Activated T-cell treated with anti-CD3 and anti-CD28 coated beads, Interleukin-2, amount 50 U/mL, for 72 hours (primary cell): ENCODE data around the gene GIPC1. TPM values are rescaled to one million over a fixed set of nuclear protein-coding genes. Genes with fewer than 3 reads are reported as not detected.
"Not testable (repeated sequence)": the region's sequence is repeated elsewhere in the genome, so short reads cannot be mapped to it uniquely, and the experiment has no call there.

Experiments
- ATAC-seq, 2 donors: fragments of 150-1000 bp; cut with Tn5 transposase; replicated peaks in 1 of 2; 2 replicates each; pipeline ENCODE4 v1.10.0; 2021; ENCODE audit warnings: moderate library complexity in 2 of 2, mild to moderate bottlenecking in 1 of 2
- DNase-seq, 2 donors: peaks; one replicate each; pipeline ENCODE4 v3.0.0; 2021 to 2022; ENCODE audit warnings: mixed read lengths in 1 of 2
- H3K27ac Mint-ChIP-seq: one replicate; pipeline ENCODE4 v1.8.0; 2022; ENCODE audit warnings: mild to moderate bottlenecking, moderate library complexity, mixed read lengths
- H3K27me3 Mint-ChIP-seq: one replicate; pipeline ENCODE4 v1.8.0; 2022; ENCODE audit warnings: low read depth, mixed read lengths
- H3K36me3 Mint-ChIP-seq, 2 donors: one replicate each; pipeline ENCODE4 v1.8.0; 2022; ENCODE audit warnings: mixed read lengths in 2 of 2, mild to moderate bottlenecking in 1 of 2; ENCODE audit not compliant: insufficient read depth in 2 of 2
- H3K4me1 Mint-ChIP-seq: one replicate; pipeline ENCODE4 v1.8.0; 2022; ENCODE audit warnings: low read depth, mixed read lengths
- H3K4me3 Mint-ChIP-seq, 2 donors: one replicate each; pipeline ENCODE4 v1.8.0; 2022; ENCODE audit warnings: mild to moderate bottlenecking in 2 of 2, mixed read lengths in 2 of 2, moderate library complexity in 2 of 2
- H3K9me3 Mint-ChIP-seq, 2 donors: one replicate each; pipeline ENCODE4 v1.8.0; 2022; ENCODE audit warnings: mixed read lengths in 2 of 2
- total RNA-seq, 2 donors: library from RNA; stranded (reverse); gene quantifications; one replicate each; pipeline ENCODE4 v1.2.3, GENCODE V29; 2022

Gene GIPC1
- total RNA-seq, 2 donors from 2014 or later, result 24.1 to 28.6 TPM

GRCh38 chr19:14467816-14468215 is 28.1 kb downstream of the GIPC1 start:
- no peak for DNase-seq
- Mint-ChIP-seq H3K9me3 (no peaks in the 10 kb centered on the region), H3K27me3 (peaks cover 3% of the 10 kb centered on the region), H3K4me3 (no peak overlapping the region), H3K27ac (no peak overlapping the region), H3K36me3 (peaks cover 2 to 11% of the 10 kb centered on the region in 2 donors), H3K4me1 (peaks cover 5% of the 10 kb centered on the region)
- ATAC-seq, result no peak

- Mint-ChIP-seq H3K36me3 (peaks cover 2 to 13% of the 10 kb centered on the region in 2 donors), H3K9me3 (no peaks in the 10 kb centered on the region), H3K4me1 (peaks cover 1% of the 10 kb centered on the region), H3K4me3 (no peak overlapping the region), H3K27me3 (no peaks in the 10 kb centered on the region), H3K27ac (no peak overlapping the region)
- DNase-seq (no peak), ATAC-seq (no peak)
Measured at GRCh38 chr19:14467391-14467790, 28.5 kb downstream of the GIPC1 start.

GRCh38 chr19:14463747-14464146 is 32.2 kb downstream of the GIPC1 start:
- Mint-ChIP-seq H3K4me3 (no peak overlapping the region), H3K36me3 (peaks cover 6 to 21% of the 10 kb centered on the region in 2 donors), H3K27me3 (no peaks in the 10 kb centered on the region), H3K27ac (no peak overlapping the region), H3K9me3 (no peaks in the 10 kb centered on the region), H3K4me1 (no peaks in the 10 kb centered on the region)
- ATAC-seq (no peak), DNase-seq (no peak)

DNA sequence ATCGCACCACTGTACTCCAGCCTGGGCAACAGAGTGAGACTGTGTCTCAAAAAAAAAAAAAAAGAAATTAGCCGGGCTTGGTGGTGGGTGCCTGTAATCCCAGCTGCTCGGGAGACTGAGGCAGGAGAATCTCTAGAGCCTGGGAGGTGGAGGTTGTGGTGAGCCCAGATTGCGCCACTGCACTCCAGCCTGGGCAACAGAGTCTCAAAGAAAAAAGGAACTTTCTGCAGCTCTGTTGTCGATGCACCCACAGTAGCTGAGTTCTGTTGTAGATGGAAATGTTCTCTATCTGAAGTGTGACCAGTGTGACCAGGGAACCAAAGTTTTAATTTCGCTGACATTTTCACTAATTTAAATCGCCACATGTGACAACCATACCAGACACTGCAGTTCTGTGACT is 33.5 kb downstream of the GIPC1 start:
- H3K36me3 Mint-ChIP-seq, result peaks cover 6 to 19% of the 10 kb centered on the region in 2 donors
- not testable (repeated sequence) for H3K27me3 Mint-ChIP-seq, H3K4me3 Mint-ChIP-seq, DNase-seq, ATAC-seq, H3K4me1 Mint-ChIP-seq, H3K9me3 Mint-ChIP-seq, H3K27ac Mint-ChIP-seq

GRCh38 chr19:14460935-14461334 is 35.0 kb downstream of the GIPC1 start:
- peaks cover 7 to 16% of the 10 kb centered on the region in 2 donors for H3K36me3 Mint-ChIP-seq
- no peaks in the 10 kb centered on the region for H3K9me3 Mint-ChIP-seq
- H3K4me1 Mint-ChIP-seq, result no peaks in the 10 kb centered on the region
- no peaks in the 10 kb centered on the region for H3K27me3 Mint-ChIP-seq
- H3K27ac Mint-ChIP-seq, result peak overlapping the region; percentile 68
- no peak overlapping the region for H3K4me3 Mint-ChIP-seq
- no peak for ATAC-seq
- DNase-seq, result no peak

GRCh38 chr19:14459703-14460102 is 36.2 kb downstream of the GIPC1 start:
- DNase-seq (peak; percentile 25 to 56), ATAC-seq (peak; percentile 93 to 100)
- H3K27ac Mint-ChIP-seq, result no peak overlapping the region
- H3K9me3 Mint-ChIP-seq, result no peaks in the 10 kb centered on the region
- H3K4me1 Mint-ChIP-seq, result no peaks in the 10 kb centered on the region
- no peaks in the 10 kb centered on the region for H3K27me3 Mint-ChIP-seq
- no peak overlapping the region for H3K4me3 Mint-ChIP-seq
- H3K36me3 Mint-ChIP-seq, result peaks cover 8 to 19% of the 10 kb centered on the region in 2 donors

GRCh38 chr19:14452303-14452702 is 43.6 kb downstream of the GIPC1 start:
- not testable (repeated sequence) for H3K4me3 Mint-ChIP-seq, H3K27ac Mint-ChIP-seq, H3K9me3 Mint-ChIP-seq, H3K27me3 Mint-ChIP-seq, DNase-seq, H3K4me1 Mint-ChIP-seq, ATAC-seq
- H3K36me3 Mint-ChIP-seq, result peaks cover 10 to 27% of the 10 kb centered on the region in 2 donors

DNA sequence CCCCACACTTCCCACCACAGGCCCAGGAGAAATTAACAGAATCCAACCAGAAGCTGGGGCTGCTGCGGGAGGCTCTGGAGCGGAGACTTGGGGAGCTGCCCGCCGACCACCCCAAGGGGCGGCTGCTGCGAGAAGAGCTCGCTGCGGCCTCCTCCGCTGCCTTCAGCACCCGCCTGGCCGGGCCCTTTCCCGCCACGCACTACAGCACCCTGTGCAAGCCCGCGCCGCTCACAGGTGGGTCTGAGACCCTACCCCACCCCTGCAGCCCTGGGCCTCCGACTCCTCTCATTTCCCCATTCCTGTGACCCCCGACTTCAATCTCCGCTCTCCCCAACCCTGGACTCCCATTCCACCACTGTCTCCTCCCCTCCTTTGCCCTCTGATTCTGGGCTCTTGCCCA is 45.1 kb downstream of the GIPC1 start:
- ATAC-seq (no peak), DNase-seq (no peak)
- no peak overlapping the region for H3K4me3 Mint-ChIP-seq
- H3K27me3 Mint-ChIP-seq, result no peaks in the 10 kb centered on the region
- H3K27ac Mint-ChIP-seq, result no peak overlapping the region
- H3K4me1 Mint-ChIP-seq, result peaks cover 6% of the 10 kb centered on the region
- no peaks in the 10 kb centered on the region for H3K9me3 Mint-ChIP-seq
- peaks cover 12 to 33% of the 10 kb centered on the region in 2 donors for H3K36me3 Mint-ChIP-seq

- peak; percentile 74 to 79 for DNase-seq
- no peaks in the 10 kb centered on the region for H3K9me3 Mint-ChIP-seq
- H3K27ac Mint-ChIP-seq, result no peak overlapping the region
- H3K36me3 Mint-ChIP-seq, result peaks cover 11 to 32% of the 10 kb centered on the region in 2 donors
- no peaks in the 10 kb centered on the region for H3K27me3 Mint-ChIP-seq
- peaks cover 6% of the 10 kb centered on the region for H3K4me1 Mint-ChIP-seq
- no peak overlapping the region for H3K4me3 Mint-ChIP-seq
- ATAC-seq, result peak; percentile 84 to 93
Measured at GRCh38 chr19:14450168-14450874, 45.6 kb downstream of the GIPC1 start.

DNA sequence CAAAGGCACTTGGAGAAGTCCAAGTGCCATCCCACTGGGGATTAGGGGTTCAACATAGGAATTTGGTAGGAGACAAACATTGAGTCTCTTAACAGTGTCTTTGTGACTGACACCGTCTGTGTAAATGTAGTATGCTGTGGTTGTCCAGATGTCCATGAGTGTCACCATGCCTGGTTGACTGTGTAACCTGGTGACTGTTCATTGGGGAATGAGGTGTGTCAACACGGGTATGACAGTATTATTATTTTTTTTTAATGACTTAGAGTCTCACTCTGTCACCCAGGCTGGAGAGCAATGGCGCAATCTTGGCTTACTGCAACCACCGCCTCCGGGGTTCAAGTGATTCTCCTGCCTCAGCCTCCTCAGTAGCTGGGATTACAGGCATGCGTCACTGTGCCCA is 46.6 kb downstream of the GIPC1 start:
- ATAC-seq (no peak), DNase-seq (no peak)
- Mint-ChIP-seq H3K4me3 (no peak overlapping the region), H3K36me3 (peaks cover 15 to 32% of the 10 kb centered on the region in 2 donors), H3K27ac (no peak overlapping the region), H3K27me3 (no peaks in the 10 kb centered on the region), H3K9me3 (no peaks in the 10 kb centered on the region), H3K4me1 (peaks cover 6% of the 10 kb centered on the region)

DNA sequence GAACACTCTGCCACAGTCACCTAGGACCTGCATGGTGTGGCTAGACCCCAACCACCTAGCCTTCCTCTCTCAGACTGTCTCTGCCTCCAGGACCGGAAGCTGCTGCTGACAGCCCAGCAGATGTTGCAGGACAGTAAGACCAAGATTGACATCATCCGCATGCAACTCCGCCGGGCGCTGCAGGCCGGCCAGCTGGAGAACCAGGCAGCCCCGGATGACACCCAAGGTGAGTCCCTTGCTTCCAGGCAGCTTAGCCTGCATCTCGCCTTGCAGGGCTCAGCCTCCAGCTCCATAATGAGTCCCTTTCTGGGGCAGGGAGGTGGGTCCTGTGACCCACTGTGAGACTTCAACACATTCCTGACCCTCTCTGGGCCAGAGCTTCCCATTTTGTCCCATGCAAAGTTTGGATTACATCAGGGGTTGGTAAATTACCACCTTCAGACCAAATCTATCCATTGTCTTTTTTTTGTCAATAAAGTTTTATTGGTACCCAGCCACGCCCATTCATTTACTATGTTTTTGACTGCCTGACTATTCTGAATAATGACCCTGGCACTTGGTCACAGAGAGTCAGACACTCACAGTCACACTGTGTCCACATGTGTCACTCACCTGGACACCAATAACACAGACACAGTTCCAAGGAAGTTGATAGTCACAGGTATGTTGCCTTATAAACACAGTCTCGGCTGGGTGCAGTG is 49.4 kb downstream of the GIPC1 start:
- peaks cover 16% of the 10 kb centered on the region for H3K4me1 Mint-ChIP-seq
- H3K27ac Mint-ChIP-seq, result no peak overlapping the region
- no peaks in the 10 kb centered on the region for H3K9me3 Mint-ChIP-seq
- no peak overlapping the region for H3K4me3 Mint-ChIP-seq
- peaks cover 26 to 39% of the 10 kb centered on the region in 2 donors for H3K36me3 Mint-ChIP-seq
- H3K27me3 Mint-ChIP-seq, result no peaks in the 10 kb centered on the region
- ATAC-seq (no peak), DNase-seq (no peak)

GRCh38 chr19:14443632-14444216 is 52.2 kb downstream of the GIPC1 start:
- no peaks in the 10 kb centered on the region for H3K9me3 Mint-ChIP-seq
- ATAC-seq (no peak), DNase-seq (no peak)
- H3K27ac Mint-ChIP-seq, result no peak overlapping the region
- peaks cover 21 to 30% of the 10 kb centered on the region in 2 donors for H3K36me3 Mint-ChIP-seq
- no peak overlapping the region for H3K4me3 Mint-ChIP-seq
- H3K4me1 Mint-ChIP-seq, result peaks cover 32% of the 10 kb centered on the region
- no peaks in the 10 kb centered on the region for H3K27me3 Mint-ChIP-seq

GRCh38 chr19:14442891-14443631 is 52.9 kb downstream of the GIPC1 start:
- H3K4me1 Mint-ChIP-seq, result peaks cover 37% of the 10 kb centered on the region
- no peaks in the 10 kb centered on the region for H3K9me3 Mint-ChIP-seq
- DNase-seq (no peak), ATAC-seq (no peak)
- no peaks in the 10 kb centered on the region for H3K27me3 Mint-ChIP-seq
- H3K27ac Mint-ChIP-seq, result no peak overlapping the region
- no peak overlapping the region for H3K4me3 Mint-ChIP-seq
- peaks cover 21 to 29% of the 10 kb centered on the region in 2 donors for H3K36me3 Mint-ChIP-seq
